ENCODE measurements around the gene PBX1. TPM values are rescaled to one million over a fixed set of nuclear protein-coding genes. Genes with fewer than 3 reads are reported as not detected.

PBX1 gene
- total and polyA plus RNA-seq, 2 donors (not counting 3 experiments of a cell fraction or from before 2014, with no cell fraction given): 10.7 to 24.1 TPM

GRCh38 chr1:164699815-164700491, 141.0 kb downstream of the PBX1 start:
- CTCF ChIA-PET: interaction anchor here (2.2 kb wide), 1 partner anchor 12 kb away, joined by 5 read pairs; no protein-coding TSS in a partner anchor

More at GRCh38 chr1:164699815-164700491, 141.0 kb downstream of the PBX1 start:
- FAIRE-seq (no peak), DNase-seq (ENCODE audit: low read depth, low spot score) (no peak)
- no peak overlapping the region for H3K9ac ChIP-seq (replicated peaks; ENCODE audit: extremely low read depth, insufficient read depth, low read length)
- intact Hi-C loops (cut with micrococcal nuclease): no loop called here
- no peak overlapping the region for H3K4me2 ChIP-seq (ENCODE audit: insufficient read depth, low read length)
- dilution Hi-C loops (cut with MboI; ENCODE audit: extremely low pct_ligation_motif_present, low sequenced_read_pairs): no loop called here
- no peaks in the 10 kb centered on the region for H3K79me2 ChIP-seq (ENCODE audit: control insufficient read depth, insufficient read depth, low read length)
- no peaks in the 10 kb centered on the region for H3K9me3 ChIP-seq (replicated peaks; ENCODE audit: control insufficient read depth, insufficient read depth, low read length)
- no peaks in the 10 kb centered on the region for H3K36me3 ChIP-seq (ENCODE audit: control insufficient read depth in 2 of 2, extremely low read depth in 1 of 2, insufficient read depth in 2 of 2, low read length in 2 of 2)
- no peak overlapping the region for H3K27ac ChIP-seq (ENCODE audit: insufficient read depth, low read depth, low read length)
- H4K20me1 ChIP-seq (replicated peaks; ENCODE audit: control insufficient read depth, extremely low read depth, insufficient read depth, low read length): no peaks in the 10 kb centered on the region
- H2AFZ ChIP-seq (ENCODE audit: low read depth, low read length): no peak overlapping the region
- BruUV-seq (replicated peaks): no TSS peak
- H3K27me3 ChIP-seq (ENCODE audit: control insufficient read depth in 2 of 2, insufficient read depth in 2 of 2, low read length in 2 of 2): no peaks in the 10 kb centered on the region
- no peak for TF ChIP-seq MYC (IDR thresholded peaks at IDR 0.05; ENCODE audit: low read depth, low read length)
- TF ChIP-seq MAX (IDR thresholded peaks at IDR 0.05; ENCODE audit: insufficient read depth, insufficient read length): no peak
- no peak for TF ChIP-seq POLR2A (IDR thresholded peaks at IDR 0.05; ENCODE audit: low read depth, low read length)
- TF ChIP-seq CTCF (IDR thresholded peaks at IDR 0.05; ENCODE audit: extremely low read depth in 1 of 2, insufficient read depth in 1 of 2, low read depth in 1 of 2, low read length in 2 of 2): no peak
- TF ChIP-seq EZH2 (IDR thresholded peaks at IDR 0.05; ENCODE audit: borderline replicate concordance, low read depth, low read length, severe bottlenecking): no peak
- TF ChIP-seq GATA2 (IDR thresholded peaks at IDR 0.05; ENCODE audit: insufficient read depth, insufficient read length, low read depth, low read length): no peak
- no peak for TF ChIP-seq FOS (IDR thresholded peaks at IDR 0.05; ENCODE audit: borderline replicate concordance, insufficient read depth, low read length)
- no peak for TF ChIP-seq JUN (IDR thresholded peaks at IDR 0.05; ENCODE audit: borderline replicate concordance, insufficient read depth, insufficient read length, low read depth)
- TF ChIP-seq POLR2AphosphoS5 (IDR thresholded peaks at IDR 0.05; ENCODE audit: insufficient read depth, low read depth, low read length): no peak
- H3K4me1 ChIP-seq (ENCODE audit: control insufficient read depth, extremely low read depth, insufficient read depth, low read length): no peaks in the 10 kb centered on the region
- H3K4me3 ChIP-seq (replicated peaks in 1 of 3; ENCODE audit: insufficient read depth in 1 of 3, low read depth in 1 of 3, low read length in 3 of 3): no peak overlapping the region
- no peaks in the 10 kb centered on the region for H3K9me1 ChIP-seq (replicated peaks; ENCODE audit: control insufficient read depth, extremely low read depth, insufficient read depth, low read length)
- POLR2A ChIA-PET: no interaction called here
